K562 (cell line): ENCODE measurements around the gene BCL7C. TPM values are rescaled to one million over a fixed set of nuclear protein-coding genes. Genes with fewer than 3 reads are reported as not detected.

ENCODE experiments used
- ATAC-seq: fragments of 200-7000 bp; cut with Tn5 transposase; 3 replicates; pipeline ENCODE4 v1.9.1; 2020; ENCODE audit warnings: moderate library complexity
- BruUV-seq: library from RNA; stranded (reverse); fragments of 400-500 nt; replicated peaks from 2 replicates; lab custom pipeline; 2021; lab: Mats Ljungman, UMichigan
- CTCF ChIA-PET: fragments of 300-600 bp; formaldehyde crosslinking; extraction: SDS; loops from one replicate; lab custom pipeline; 2021; ENCODE audit warnings: low intra/inter-chr PET ratio; lab: Yijun Ruan, JAX
- POLR2A ChIA-PET: fragments of 300-600, 350-650 bp; sonication (Branson Sonifier 250); formaldehyde crosslinking; extraction: SDS; loops from one replicate; lab custom pipeline; 2021; ENCODE audit warnings: antibody characterized with exemption, inconsistent platforms; lab: Yijun Ruan, JAX
- DNase-seq, 4 experiments: peaks; one replicate each; pipeline versions ENCODE4 v3.0.0 to v3.0.0-alpha.2; 2011 to 2018; ENCODE audit warnings: low spot score in 3 of 4, mixed read lengths in 3 of 4; ENCODE audit errors: extremely low read depth in 1 of 4
- FAIRE-seq: peaks from 2 replicates; lab custom pipeline; 2011; peaks lifted over from hg19 to GRCh38; lab: Jason Lieb, UNC
- H2AFZ ChIP-seq: 2 replicates; pipeline ENCODE4 v1.6.0; 2011; ENCODE audit warnings: low read depth, low read length, control low read depth, inconsistent platforms
- H3K27ac ChIP-seq: fragments of 200-600 bp; 3 replicates; pipeline ENCODE4 v1.8.0; 2011; ENCODE audit warnings: low read depth, mild to moderate bottlenecking, control low read depth, inconsistent platforms, low read length, moderate library complexity, mixed read lengths; ENCODE audit errors: extremely low read depth
- H3K27me3 ChIP-seq, 2 experiments: fragments of 300-600 bp in 1 of 2; 2 replicates in 1 of 2; 3 replicates in 1 of 2; pipeline versions ENCODE4 v1.6.0 to v1.8.0; 2011; ENCODE audit warnings: inconsistent platforms in 2 of 2, low read length in 2 of 2, mild to moderate bottlenecking in 1 of 2, mixed read lengths in 1 of 2, moderate library complexity in 1 of 2; ENCODE audit not compliant: control insufficient read depth in 2 of 2, insufficient read depth in 2 of 2
- H3K36me3 ChIP-seq: fragments of 300-600 bp; 3 replicates; pipeline ENCODE4 v1.8.0; 2011; ENCODE audit warnings: mild to moderate bottlenecking, low read length, inconsistent platforms; ENCODE audit not compliant: control insufficient read depth, insufficient read depth
- H3K4me1 ChIP-seq, 2 experiments: fragments of 200-600 bp in 1 of 2; replicated peaks in 1 of 2; 2 replicates in 1 of 2; 3 replicates in 1 of 2; pipeline versions ENCODE4 v1.5.1 to v1.8.0; 2011; ENCODE audit warnings: inconsistent platforms in 2 of 2, low read length in 2 of 2, mild to moderate bottlenecking in 1 of 2, mixed read lengths in 1 of 2, moderate library complexity in 1 of 2; ENCODE audit not compliant: control insufficient read depth in 2 of 2, insufficient read depth in 2 of 2
- H3K4me2 ChIP-seq: 2 replicates; pipeline ENCODE4 v1.6.1; 2011; ENCODE audit warnings: low read length, control low read depth, inconsistent platforms, mixed read lengths; ENCODE audit not compliant: insufficient read depth
- H3K4me3 ChIP-seq: fragments of 200-600 bp; sonication (generic), shearing (Covaris generic); 2 replicates; pipeline ENCODE4 v1.5.1; 2016; ENCODE audit warnings: control low read depth, inconsistent platforms
- H3K79me2 ChIP-seq: fragments of 200-600 bp; 3 replicates; pipeline ENCODE4 v1.8.0; 2011; ENCODE audit warnings: low read length, inconsistent platforms; ENCODE audit not compliant: control insufficient read depth, insufficient read depth
- H3K9ac ChIP-seq, 2 experiments: 2 replicates each; pipeline versions ENCODE4 v1.6.0 to v1.6.1; 2011; ENCODE audit warnings: low read depth in 2 of 2, low read length in 2 of 2, control low read depth in 1 of 2, inconsistent platforms in 1 of 2, mild to moderate bottlenecking in 1 of 2, mixed read lengths in 1 of 2; ENCODE audit not compliant: insufficient read depth in 1 of 2
- H3K9me1 ChIP-seq: one replicate; pipeline ENCODE4 v1.6.0; 2011; ENCODE audit warnings: inconsistent platforms, mild to moderate bottlenecking, low read length, moderate library complexity; ENCODE audit not compliant: control insufficient read depth, insufficient read depth
- H3K9me3 ChIP-seq: replicated peaks from 2 replicates; pipeline ENCODE4 v1.5.1; 2011; ENCODE audit warnings: low read depth, low read length, inconsistent platforms; ENCODE audit not compliant: control insufficient read depth, insufficient read depth
- H4K20me1 ChIP-seq: replicated peaks from 2 replicates; pipeline ENCODE4 v1.6.1; 2011; ENCODE audit warnings: low read length, inconsistent platforms, mixed read lengths; ENCODE audit not compliant: control insufficient read depth, insufficient read depth
- ARHGAP35 ChIP-seq: fragments of 450-650 bp; IDR thresholded peaks from 2 replicates; pipeline ENCODE4 v1.6.1; 2018; ENCODE audit not compliant: partially characterized antibody
- ESRRA ChIP-seq: fragments of 450-650 bp; IDR thresholded peaks from 2 replicates; pipeline ENCODE4 v1.6.1; 2014; ENCODE audit warnings: low read depth, mild to moderate bottlenecking, moderate library complexity, borderline replicate concordance
- MECOM ChIP-seq: fragments of 250-450 bp; sonication (Bioruptor Pico); IDR thresholded peaks from 2 replicates; pipeline ENCODE4 v1.8.0; 2022; ENCODE audit warnings: inconsistent platforms
- ZNF589 ChIP-seq: fragments of 200-800 bp; sonication (Bioruptor generic); IDR thresholded peaks from 2 replicates; pipeline ENCODE4 v1.6.1; 2016; ENCODE audit warnings: low read depth, missing genetic modification characterization, missing compliant biosample characterization
- WGBS: fragments of 100-300 bp; shearing (Covaris generic); methylation state at CpG from one replicate; pipeline ENCODE4 v1.1.6; 2016; ENCODE audit warnings: low coverage, mixed read lengths; ENCODE audit not compliant: insufficient coverage; ENCODE audit errors: missing lambda C conversion rate; 5-methylcytosine and 5-hydroxymethylcytosine counted together
- in situ Hi-C: fragments of 300-500 bp; cut with MboI; formaldehyde crosslinking; loops from 4 replicates; pipeline ENCODE4 v1.15.0; 2018; ENCODE audit warnings: inconsistent platforms, mixed read lengths
- intact Hi-C: fragments of 100-400 bp; cut with micrococcal nuclease; formaldehyde crosslinking; loops from 2 replicates; pipeline ENCODE4 v1.14.2; 2022
- polyA plus RNA-seq, 8 experiments: library from polyadenylated mRNA; depleted of rRNA in 4 of 8; stranded (reverse) in 5 of 8; unstranded in 3 of 8; fragments of >200 nt; fragmentation: Nextera tagmentation in 2 of 8; fragmentation: Illumina TruSeq in 1 of 8; extraction: Ambion mirVana in 2 of 8; extraction: Trizol in 1 of 8; gene quantifications; 2 replicates each; pipeline versions ENCODE4 v1.2.1 to v1.2.3, GENCODE V29; 2011 to 2014; ENCODE audit warnings: inconsistent platforms in 1 of 8, missing spikeins in 1 of 8
- total RNA-seq, 7 experiments: library from RNA; depleted of rRNA in 6 of 7; stranded (reverse); fragments of >200 nt in 6 of 7; fragmentation: Illumina TruSeq in 2 of 7; extraction: Trizol in 2 of 7; gene quantifications; 2 replicates each; pipeline versions ENCODE4 v1.2.1 to v1.2.3, GENCODE V29; 2011 to 2021; ENCODE audit warnings: low replicate concordance in 1 of 7
- TF ChIP-seq, protein P1 (sequence below): sonication (generic); formaldehyde crosslinking; IDR thresholded peaks from 2 replicates; pipeline ENCODE4 v1.8.1; 2023; ENCODE audit warnings: mild to moderate bottlenecking, missing genetic modification reagents

The BCL7C gene
- total and polyA plus RNA-seq, 9 of the 15 experiments (the other 6 are each of a cell fraction or from before 2014, with no cell fraction given): 1.7 to 85.8 (median 19.6) TPM

- H3K9me3 ChIP-seq: no peaks in the 10 kb centered on the region
- no peak overlapping the region for H3K4me2 ChIP-seq
- intact Hi-C loops: no loop called here
- in situ Hi-C loops: no loop called here
- TF ChIP-seq ARHGAP35: no peak
- TF ChIP-seq, protein P1, sequence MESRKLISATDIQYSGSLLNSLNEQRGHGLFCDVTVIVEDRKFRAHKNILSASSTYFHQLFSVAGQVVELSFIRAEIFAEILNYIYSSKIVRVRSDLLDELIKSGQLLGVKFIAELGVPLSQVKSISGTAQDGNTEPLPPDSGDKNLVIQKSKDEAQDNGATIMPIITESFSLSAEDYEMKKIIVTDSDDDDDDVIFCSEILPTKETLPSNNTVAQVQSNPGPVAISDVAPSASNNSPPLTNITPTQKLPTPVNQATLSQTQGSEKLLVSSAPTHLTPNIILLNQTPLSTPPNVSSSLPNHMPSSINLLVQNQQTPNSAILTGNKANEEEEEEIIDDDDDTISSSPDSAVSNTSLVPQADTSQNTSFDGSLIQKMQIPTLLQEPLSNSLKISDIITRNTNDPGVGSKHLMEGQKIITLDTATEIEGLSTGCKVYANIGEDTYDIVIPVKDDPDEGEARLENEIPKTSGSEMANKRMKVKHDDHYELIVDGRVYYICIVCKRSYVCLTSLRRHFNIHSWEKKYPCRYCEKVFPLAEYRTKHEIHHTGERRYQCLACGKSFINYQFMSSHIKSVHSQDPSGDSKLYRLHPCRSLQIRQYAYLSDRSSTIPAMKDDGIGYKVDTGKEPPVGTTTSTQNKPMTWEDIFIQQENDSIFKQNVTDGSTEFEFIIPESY (CRISPR knock-in tag): peak; percentile 82; the same call in 1 of the 2 replicates
- TF ChIP-seq ZNF589 (CRISPR knock-in tag): no peak
- no peak for TF ChIP-seq MECOM
- TF ChIP-seq ESRRA: peak; percentile 69
- CTCF ChIA-PET: no interaction called here
- H3K9ac ChIP-seq: peak overlapping the region in 1 of 2 experiments; percentile 54; a peak in 2 of 4 replicates
- peaks cover 3% of the 10 kb centered on the region for H3K9me1 ChIP-seq
- H3K27ac ChIP-seq: peak overlapping the region; percentile 16; the same call in 2 of the 3 replicates
- H3K4me1 ChIP-seq: peaks cover 0 to 49% of the 10 kb centered on the region in 2 experiments; a peak in 3 of 5 replicates
- DNase-seq (no peak), ATAC-seq (no peak), FAIRE-seq (no peak)
- H3K4me3 ChIP-seq: no peak overlapping the region
- POLR2A ChIA-PET: interaction anchor here (0.6 to 1.3 kb wide), 6 partner anchors 8 to 253 kb away, joined by 3 to 4 read pairs (median 3); partner anchors contain the start of gene FUS
- 76% methylated on average over 14 of the region's 22 CpGs for WGBS
- H3K79me2 ChIP-seq: peaks cover 13% of the 10 kb centered on the region
- H3K27me3 ChIP-seq: no peaks in the 10 kb centered on the region; a peak in 1 of 5 replicates
- no peak overlapping the region for H2AFZ ChIP-seq
- H3K36me3 ChIP-seq: peaks cover 56% of the 10 kb centered on the region; the same call in 2 of the 3 replicates
- BruUV-seq: no TSS peak
- peaks cover 3% of the 10 kb centered on the region; the same call in 1 of the 2 replicates for H4K20me1 ChIP-seq
Observed at GRCh38 chr16:30926937-30927788, 33.3 kb upstream of the BCL7C start.
